GM19043 (cell line): Measurements from ENCODE around the gene IGSF21.

Experiments
- ATAC-seq: cut with Tn5 transposase; IDR thresholded peaks from one replicate; pipeline ENCODE4 v1.9.1; 2021; ENCODE audit warnings: low read depth; ENCODE audit not compliant: unreplicated experiment

IGSF21 gene

GRCh38 chr1:18107369-18108298 lies at the start of gene IGSF21:
IGSF21 (plus strand) TSS chr1:18107798; CDS start chr1:18108129, 331 bp downstream.
- no peak for ATAC-seq

- no peak for ATAC-seq
These were observed 49.2 kb upstream of the IGSF21 start for GRCh38 chr1:18058206-18058921.

DNA sequence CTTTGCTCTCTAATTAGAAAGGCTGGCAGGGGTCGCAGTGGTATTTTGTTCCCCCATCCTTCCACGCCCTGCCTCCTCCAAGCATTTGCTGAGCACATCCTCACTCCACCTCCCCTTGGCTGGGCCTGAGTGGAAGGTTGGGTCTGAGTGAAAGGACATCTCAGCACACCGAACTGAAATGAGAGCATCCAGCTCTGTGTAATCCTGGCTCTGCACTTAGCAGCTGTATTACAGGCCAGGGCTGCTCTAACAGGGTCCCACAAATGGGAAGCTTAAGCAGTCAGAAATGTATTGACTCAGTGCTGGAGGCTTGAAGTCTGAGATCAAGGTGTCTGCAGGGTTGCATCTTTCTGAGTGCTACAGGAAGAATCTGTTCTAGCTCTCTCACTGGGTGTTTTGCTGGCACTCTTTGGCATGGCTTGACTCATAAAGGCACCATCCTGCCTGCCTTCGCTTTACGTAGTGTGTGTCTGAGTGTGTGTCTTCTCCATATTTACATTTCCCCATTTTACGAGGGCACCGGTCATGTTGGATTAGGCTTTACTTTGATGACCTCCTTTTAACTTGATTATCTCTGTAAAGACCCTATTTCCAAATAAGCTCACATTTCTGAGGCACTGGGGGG lies 48.5 kb upstream of the IGSF21 start:
- no peak for ATAC-seq

- ATAC-seq: no peak
These were observed 47.2 kb upstream of the IGSF21 start for GRCh38 chr1:18060366-18060765.

DNA sequence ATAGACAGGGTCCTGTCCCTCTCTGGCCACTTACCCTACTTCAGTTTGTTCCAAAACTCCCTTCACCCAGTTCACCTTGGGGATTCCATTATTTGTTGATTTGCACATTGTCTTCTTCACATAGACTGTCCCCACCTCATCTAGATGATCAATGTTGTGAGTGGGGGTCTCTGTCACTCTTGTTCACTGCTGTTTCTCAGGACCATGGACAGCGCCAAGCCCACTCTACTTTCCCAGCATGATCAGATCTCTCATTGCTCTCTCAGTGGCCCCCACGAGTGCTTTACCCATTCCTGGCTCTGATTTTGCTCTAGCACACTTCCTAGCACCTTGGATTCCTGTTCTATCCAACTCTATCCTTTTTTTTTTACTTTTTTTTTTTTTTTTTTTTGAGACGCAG lies 45.4 kb upstream of the IGSF21 start:
- ATAC-seq: no peak

DNA sequence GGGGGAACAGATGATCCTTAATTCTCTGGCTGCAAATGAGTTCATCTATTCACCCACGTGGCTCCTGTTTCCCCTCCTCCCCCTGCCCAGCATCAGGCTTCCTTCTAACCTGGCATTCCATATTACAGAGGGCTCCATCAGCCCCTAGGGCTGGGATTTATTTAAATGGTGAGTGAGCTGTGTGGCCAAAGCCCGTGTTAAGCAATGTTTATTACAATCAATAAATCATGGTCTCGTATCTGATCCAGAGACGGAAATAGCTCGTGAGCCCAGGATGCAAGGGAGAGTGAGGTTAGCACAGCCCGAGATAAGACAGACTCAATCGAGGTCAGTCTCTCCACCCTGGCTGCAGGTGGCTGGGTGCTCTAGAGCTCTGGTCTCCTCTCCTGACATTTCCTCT lies 43.1 kb upstream of the IGSF21 start:
- no peak for ATAC-seq

GRCh38 chr1:18066576-18066975 lies 41.0 kb upstream of the IGSF21 start:
- no peak for ATAC-seq

GRCh38 chr1:18069903-18070302 lies 37.7 kb upstream of the IGSF21 start:
- no peak for ATAC-seq

GRCh38 chr1:18072066-18072465 lies 35.5 kb upstream of the IGSF21 start:
- no peak for ATAC-seq

GRCh38 chr1:18073066-18073642 lies 34.4 kb upstream of the IGSF21 start:
- ATAC-seq: no peak

GRCh38 chr1:18077657-18078215 lies 29.9 kb upstream of the IGSF21 start:
- ATAC-seq: no peak

GRCh38 chr1:18079941-18080735 lies 27.5 kb upstream of the IGSF21 start:
- no peak for ATAC-seq

GRCh38 chr1:18085387-18086074 lies 22.1 kb upstream of the IGSF21 start:
- ATAC-seq: no peak

DNA sequence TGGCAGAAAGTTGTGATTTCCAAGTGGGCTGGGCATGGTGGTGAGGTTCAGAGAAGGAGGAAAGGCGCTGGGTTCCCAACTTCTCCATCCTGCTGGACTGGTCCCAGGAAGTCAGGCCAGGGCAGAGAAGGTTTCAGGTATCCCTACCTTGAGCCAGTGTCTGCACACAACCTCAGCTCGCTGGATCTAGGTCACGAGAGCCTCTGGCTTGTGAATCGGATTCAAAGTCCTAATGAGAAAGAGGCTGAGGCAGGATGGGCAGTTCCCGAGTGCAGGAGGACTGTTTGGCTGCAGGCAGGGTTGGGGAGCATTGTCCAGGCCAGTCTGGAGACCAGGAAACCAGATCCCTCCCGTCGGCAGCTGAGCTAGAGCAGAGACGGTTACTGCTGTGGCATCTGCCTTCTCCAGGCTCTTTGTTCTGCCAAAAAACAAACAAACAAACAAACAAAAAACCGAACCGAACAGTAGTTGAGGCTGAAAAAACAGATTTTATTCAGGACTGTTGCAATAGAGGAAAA lies 19.5 kb upstream of the IGSF21 start:
- no peak for ATAC-seq

DNA sequence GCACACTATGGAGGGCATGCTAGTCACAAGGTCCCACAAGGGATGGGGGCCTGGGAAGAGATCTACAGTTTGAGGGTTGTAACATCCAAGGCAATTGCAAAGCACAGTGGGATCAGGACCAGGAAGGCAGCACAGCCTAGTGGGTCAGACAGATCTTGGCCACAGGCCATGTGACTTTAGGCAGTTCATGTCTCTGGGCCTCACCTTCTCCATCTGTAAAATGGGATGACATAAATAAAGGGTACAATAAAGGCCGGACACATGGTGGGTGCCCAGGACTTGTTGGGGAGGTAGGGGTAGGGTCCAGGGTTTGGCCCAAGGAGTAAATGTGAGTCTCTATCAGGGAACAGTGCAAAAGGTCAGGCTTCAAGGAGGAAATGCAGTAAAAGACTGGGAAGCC lies 18.1 kb upstream of the IGSF21 start:
- no peak for ATAC-seq

DNA sequence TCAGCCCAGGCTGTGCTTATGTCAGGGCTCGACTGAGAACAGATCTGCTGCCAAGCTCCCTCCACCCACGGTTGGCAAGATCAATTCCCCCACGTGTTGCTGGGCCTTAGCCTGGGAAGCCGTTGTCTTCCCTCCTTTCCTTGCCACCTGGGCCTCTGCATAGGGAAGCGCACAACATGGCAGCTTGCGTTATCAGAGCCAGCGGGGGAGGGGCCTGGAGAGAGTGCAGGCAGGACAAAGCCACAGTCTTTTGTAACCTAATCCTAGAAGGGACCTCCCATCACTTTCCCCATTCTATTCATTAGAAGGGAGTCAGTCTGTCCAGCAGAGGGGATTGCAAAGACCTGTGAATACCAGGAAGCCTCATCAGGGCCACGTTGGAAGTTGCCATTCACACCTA lies 17.0 kb upstream of the IGSF21 start:
- no peak for ATAC-seq

GRCh38 chr1:18091660-18092446 lies 15.7 kb upstream of the IGSF21 start:
- no peak for ATAC-seq

GRCh38 chr1:18093193-18093592 lies 14.4 kb upstream of the IGSF21 start:
- no peak for ATAC-seq
